Measurements from ENCODE around the gene MYLK. TPM values are rescaled to one million over a fixed set of nuclear protein-coding genes. Genes with fewer than 3 reads are reported as not detected.

Gene MYLK
- total RNA-seq, 4 donors from 2014 or later: 9.7 to 92.8 (median 32.5) TPM

DNA sequence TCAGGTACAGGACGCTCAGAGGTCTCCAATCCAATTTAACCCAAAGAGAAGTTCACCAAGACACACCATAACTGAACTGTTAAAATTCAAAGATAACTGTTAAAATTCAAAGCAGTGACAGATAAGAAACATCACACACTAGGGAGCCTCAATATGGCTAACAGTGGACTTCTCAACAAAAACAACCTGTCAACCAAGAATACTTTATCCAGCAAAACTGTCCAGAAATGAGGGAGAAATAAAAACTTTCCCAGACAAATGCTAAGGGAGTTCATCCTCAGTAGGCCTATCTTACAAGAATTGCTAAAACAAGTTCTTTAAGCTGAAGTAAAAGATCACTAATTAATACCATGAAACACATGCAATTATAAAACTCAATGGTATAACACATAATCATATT, 36.3 kb upstream of the MYLK start:
- intact Hi-C loops (cut with DNase I; ENCODE audit: low total_unique reads): no loop called here
- 97 to 100% methylated on average over 1 of the region's 1 CpG for WGBS, 2 donors
- H3K4me3 ChIP-seq (ENCODE audit: low read depth, poor library complexity, severe bottlenecking): no peak overlapping the region
- TF ChIP-seq, protein P1, sequence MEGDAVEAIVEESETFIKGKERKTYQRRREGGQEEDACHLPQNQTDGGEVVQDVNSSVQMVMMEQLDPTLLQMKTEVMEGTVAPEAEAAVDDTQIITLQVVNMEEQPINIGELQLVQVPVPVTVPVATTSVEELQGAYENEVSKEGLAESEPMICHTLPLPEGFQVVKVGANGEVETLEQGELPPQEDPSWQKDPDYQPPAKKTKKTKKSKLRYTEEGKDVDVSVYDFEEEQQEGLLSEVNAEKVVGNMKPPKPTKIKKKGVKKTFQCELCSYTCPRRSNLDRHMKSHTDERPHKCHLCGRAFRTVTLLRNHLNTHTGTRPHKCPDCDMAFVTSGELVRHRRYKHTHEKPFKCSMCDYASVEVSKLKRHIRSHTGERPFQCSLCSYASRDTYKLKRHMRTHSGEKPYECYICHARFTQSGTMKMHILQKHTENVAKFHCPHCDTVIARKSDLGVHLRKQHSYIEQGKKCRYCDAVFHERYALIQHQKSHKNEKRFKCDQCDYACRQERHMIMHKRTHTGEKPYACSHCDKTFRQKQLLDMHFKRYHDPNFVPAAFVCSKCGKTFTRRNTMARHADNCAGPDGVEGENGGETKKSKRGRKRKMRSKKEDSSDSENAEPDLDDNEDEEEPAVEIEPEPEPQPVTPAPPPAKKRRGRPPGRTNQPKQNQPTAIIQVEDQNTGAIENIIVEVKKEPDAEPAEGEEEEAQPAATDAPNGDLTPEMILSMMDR (IDR thresholded peaks at IDR 0.05): no peak
- no peak for TF ChIP-seq POLR2A (IDR thresholded peaks at IDR 0.05)
- DNase-seq (ENCODE audit: low spot score in 2 of 2): no peak

DNA sequence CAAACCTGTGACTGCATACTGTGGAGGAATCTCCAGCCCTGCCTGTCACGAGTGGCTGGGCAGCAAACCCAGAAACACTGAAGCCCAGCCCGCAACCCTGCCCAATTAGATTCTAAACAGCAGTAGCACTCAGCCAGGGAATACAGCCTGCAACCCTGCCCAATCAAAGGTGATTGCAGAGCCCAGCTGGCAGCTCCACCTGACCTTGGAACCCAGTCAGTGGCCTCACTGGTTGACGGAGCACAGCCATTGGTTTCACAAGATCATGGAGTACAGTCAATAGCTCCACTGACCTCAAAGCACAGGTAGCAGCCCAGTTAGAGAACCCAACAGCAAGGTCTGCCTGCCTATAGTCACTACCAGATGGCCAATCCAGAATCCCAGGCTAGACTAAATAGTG, 35.2 kb upstream of the MYLK start:
- intact Hi-C loops (cut with DNase I; ENCODE audit: low total_unique reads): no loop called here
- H3K4me3 ChIP-seq (ENCODE audit: low read depth, poor library complexity, severe bottlenecking): no peak overlapping the region
- 95 to 100% methylated on average over 2 to 3 of the region's 3 CpGs for WGBS, 2 donors
- no peak for DNase-seq (ENCODE audit: low spot score in 2 of 2)
- TF ChIP-seq, protein P1 (IDR thresholded peaks at IDR 0.05): no peak
- no peak for TF ChIP-seq POLR2A (IDR thresholded peaks at IDR 0.05)

DNA sequence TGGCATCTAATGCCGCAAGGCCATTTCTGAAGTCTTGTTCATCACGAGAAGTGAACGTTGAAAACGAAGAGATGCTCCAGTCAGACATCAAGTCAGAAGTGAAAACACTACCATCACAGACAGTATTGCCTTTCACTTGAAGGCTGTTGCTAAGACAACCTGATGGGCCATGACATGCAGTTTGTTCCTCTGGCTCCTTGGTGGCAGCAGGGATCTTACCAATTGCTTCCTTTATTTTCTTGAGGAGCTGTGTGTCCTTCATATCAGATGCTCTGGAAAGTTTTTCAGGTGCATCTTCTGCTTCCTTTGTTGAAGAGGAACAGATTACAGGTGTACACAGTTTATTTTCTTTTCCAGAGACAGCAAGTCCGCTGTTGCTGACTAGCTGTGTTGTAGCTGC, 30.7 kb upstream of the MYLK start:
- intact Hi-C loops (cut with DNase I; ENCODE audit: low total_unique reads): no loop called here
- WGBS, 2 donors: 75 to 86% methylated on average over 5 of the region's 5 CpGs
- TF ChIP-seq, protein P1 (IDR thresholded peaks at IDR 0.05): no peak
- no peak for TF ChIP-seq POLR2A (IDR thresholded peaks at IDR 0.05)
- no peak for DNase-seq (ENCODE audit: low spot score in 2 of 2)
- no peak overlapping the region for H3K4me3 ChIP-seq (ENCODE audit: low read depth, poor library complexity, severe bottlenecking)

DNA sequence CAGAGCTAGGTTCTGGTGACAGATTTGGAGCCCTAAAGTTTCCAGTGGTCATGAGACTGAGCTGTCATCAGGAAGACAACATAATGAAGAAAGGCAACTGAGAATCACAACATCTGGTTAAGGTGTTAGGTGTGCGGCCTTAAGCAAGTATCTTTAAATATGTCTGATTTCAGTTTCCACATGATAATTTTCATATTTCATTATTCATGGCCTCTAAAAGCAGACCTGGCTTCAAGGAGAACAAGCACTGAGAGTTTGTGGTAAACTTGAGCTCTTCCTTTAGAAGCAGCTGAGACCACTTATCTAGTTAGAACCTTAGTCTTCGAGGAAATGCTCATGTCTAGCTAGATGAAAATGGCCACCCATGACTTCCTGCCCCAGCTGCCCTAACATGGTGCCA, 25.7 kb upstream of the MYLK start:
- H3K4me3 ChIP-seq (ENCODE audit: low read depth, poor library complexity, severe bottlenecking): no peak overlapping the region
- DNase-seq (ENCODE audit: low spot score in 2 of 2): no peak
- intact Hi-C loops (cut with DNase I; ENCODE audit: low total_unique reads): no loop called here
- no peak for TF ChIP-seq POLR2A (IDR thresholded peaks at IDR 0.05)
- TF ChIP-seq, protein P1 (IDR thresholded peaks at IDR 0.05): no peak
- WGBS, 2 donors: 89 to 93% methylated on average over 2 of the region's 2 CpGs

DNA sequence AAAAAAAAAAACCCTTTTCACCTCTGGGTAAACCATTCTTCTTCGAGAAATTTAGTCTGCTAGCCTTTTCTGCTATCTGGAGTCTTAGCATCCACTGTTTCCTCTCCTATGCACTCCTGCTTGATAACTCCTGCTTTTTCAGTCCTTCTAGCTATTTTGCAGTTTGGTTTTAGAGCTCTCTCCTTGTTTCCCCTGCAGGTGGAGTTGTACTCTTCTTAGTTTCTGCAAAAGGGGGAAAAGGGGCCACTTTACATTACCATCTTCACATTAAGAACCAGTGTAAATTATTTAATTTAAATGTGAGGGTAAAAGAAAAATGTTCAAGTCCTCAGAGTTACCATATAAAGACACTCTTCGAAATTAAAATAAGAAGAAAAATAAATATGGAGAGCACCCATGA, 23.6 kb upstream of the MYLK start:
- 72 to 77% methylated on average over 2 of the region's 2 CpGs for WGBS, 2 donors
- DNase-seq (ENCODE audit: low spot score in 2 of 2): no peak
- no peak overlapping the region for H3K4me3 ChIP-seq (ENCODE audit: low read depth, poor library complexity, severe bottlenecking)
- TF ChIP-seq POLR2A (IDR thresholded peaks at IDR 0.05): no peak
- TF ChIP-seq, protein P1 (IDR thresholded peaks at IDR 0.05): no peak
- intact Hi-C loops (cut with DNase I; ENCODE audit: low total_unique reads): no loop called here

DNA sequence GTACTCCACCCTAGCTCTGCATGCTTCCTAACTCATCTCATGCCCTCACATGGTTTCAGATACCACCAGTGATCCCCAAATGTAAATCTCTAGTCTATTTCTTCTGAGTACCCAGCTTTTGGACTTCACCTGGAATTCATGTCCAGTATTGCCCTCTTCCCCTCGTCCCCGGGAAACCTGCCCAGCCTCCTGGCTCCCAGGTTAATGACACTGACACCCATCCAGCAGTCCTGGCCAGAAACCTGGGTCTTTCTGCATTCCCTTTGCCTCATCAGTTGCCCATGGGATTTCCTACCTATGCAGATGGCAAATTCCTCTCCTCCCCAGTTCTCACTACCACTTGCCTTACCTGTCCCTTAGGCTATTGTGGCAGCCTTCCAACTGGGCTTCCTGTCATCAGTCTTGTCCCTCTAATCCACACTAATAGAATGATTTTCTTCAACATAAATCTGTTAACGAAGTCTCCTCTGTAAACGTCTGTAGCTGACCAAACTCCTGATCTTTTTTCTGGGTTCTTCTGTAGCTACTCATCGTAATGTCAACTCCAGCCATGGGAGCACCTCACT, 15.3 kb upstream of the MYLK start:
- WGBS, 2 donors: 70 to 75% methylated on average over 5 of the region's 5 CpGs
- DNase-seq (ENCODE audit: low spot score in 2 of 2): no peak
- no peak for TF ChIP-seq POLR2A (IDR thresholded peaks at IDR 0.05)
- TF ChIP-seq, protein P1 (IDR thresholded peaks at IDR 0.05): no peak
- intact Hi-C loops (cut with DNase I; ENCODE audit: low total_unique reads): no loop called here
- no peak overlapping the region for H3K4me3 ChIP-seq (ENCODE audit: low read depth, poor library complexity, severe bottlenecking)

Data from lower leg skin (tissue), 4 donors.